Activated T-cell treated with anti-CD3 and anti-CD28 coated beads, Interleukin-2, amount 50 U/mL, for 48 hours (primary cell): Measurements from ENCODE around the gene LARP4.

Experiments
- DNase-seq, 2 experiments: peaks; one replicate each; pipeline ENCODE4 v3.0.0-alpha.2; 2020

LARP4 gene

GRCh38 chr12:50528800-50529199 lies 128.1 kb downstream of the LARP4 start:
- no peak for DNase-seq

DNA sequence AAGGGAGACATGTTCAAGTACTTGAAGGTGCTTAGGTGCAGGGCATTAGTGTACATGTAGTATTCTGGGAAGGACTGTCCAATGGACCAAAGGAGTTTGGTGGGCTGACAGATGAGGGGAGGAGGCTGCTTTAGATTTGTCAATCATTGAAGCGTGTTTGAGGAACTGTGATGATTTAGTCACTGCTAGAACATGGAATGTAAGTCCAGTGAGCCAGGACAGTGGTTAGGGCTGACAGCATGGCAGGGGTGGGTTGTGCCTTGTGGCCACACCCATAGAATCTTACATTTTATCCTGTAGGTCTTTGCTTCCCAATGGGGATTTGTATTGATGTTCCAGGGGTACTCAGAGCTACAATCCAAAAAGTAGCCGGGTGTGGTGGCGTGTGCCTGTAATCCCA lies 128.7 kb downstream of the LARP4 start:
- peak in 1 of 2 experiments; percentile 13 for DNase-seq
